Measurements from ENCODE around the gene KCNE2.

GRCh38 chr21:34319585-34319984 lies 44.2 kb upstream of the KCNE2 start:
- TF ChIP-seq POLR2AphosphoS5 (IDR thresholded peaks at IDR 0.05; ENCODE audit: low read depth, low read length): no peak
- no peak for TF ChIP-seq TAF1 (IDR thresholded peaks at IDR 0.05; ENCODE audit: borderline replicate concordance, low read depth, low read length)
